HepG2 (cell line): ENCODE results near the gene SLIT3. TPM values are rescaled to one million over a fixed set of nuclear protein-coding genes. Genes with fewer than 3 reads are reported as not detected.

ENCODE experiments used
- ATAC-seq: fragments of 200-7000 bp; cut with Tn5 transposase; 3 replicates; pipeline ENCODE4 v1.9.1; 2020; ENCODE audit warnings: mild to moderate bottlenecking, moderate library complexity
- BruUV-seq: library from RNA; stranded (reverse); fragments of 400-500 nt; replicated peaks from 2 replicates; lab custom pipeline; 2021; lab: Mats Ljungman, UMichigan
- CTCF ChIA-PET: fragments of 300-600 bp; formaldehyde crosslinking; extraction: SDS; loops from one replicate; lab custom pipeline; 2021; ENCODE audit warnings: low total read pairs, inconsistent platforms, low intra/inter-chr PET ratio; lab: Yijun Ruan, JAX
- POLR2A ChIA-PET: fragments of 350-600 bp; sonication (Branson Sonifier 250); formaldehyde crosslinking; loops from one replicate; lab custom pipeline; 2020; ENCODE audit warnings: antibody characterized with exemption, inconsistent platforms; lab: Yijun Ruan, JAX
- DNase-seq: peaks from one replicate; pipeline ENCODE4 v3.0.0-alpha.2; 2015; ENCODE audit warnings: low spot score
- FAIRE-seq: peaks from 3 replicates; lab custom pipeline; 2011; peaks lifted over from hg19 to GRCh38; lab: Jason Lieb, UNC
- H2AFZ ChIP-seq: one replicate; pipeline ENCODE4 v1.6.1; 2011; ENCODE audit warnings: low read length, inconsistent platforms
- H3K27ac ChIP-seq: fragments of 300-600 bp; 3 replicates; pipeline ENCODE4 v1.8.0; 2011; ENCODE audit warnings: mixed run types, mild to moderate bottlenecking, mixed read lengths, low read length, inconsistent platforms; ENCODE audit not compliant: insufficient read depth; ENCODE audit errors: extremely low read length
- H3K27me3 ChIP-seq, 2 experiments: fragments of 200-600 bp in 1 of 2; 2 replicates in 1 of 2; 3 replicates in 1 of 2; pipeline versions ENCODE4 v1.6.0 to v1.8.0; 2011; ENCODE audit warnings: low read length in 2 of 2, mild to moderate bottlenecking in 2 of 2, moderate library complexity in 2 of 2, inconsistent platforms in 1 of 2; ENCODE audit not compliant: insufficient read depth in 2 of 2, control insufficient read depth in 1 of 2
- H3K36me3 ChIP-seq, 2 experiments: fragments of 200-600 bp in 1 of 2; replicated peaks in 1 of 2; 2 replicates in 1 of 2; 3 replicates in 1 of 2; pipeline versions ENCODE4 v1.5.1 to v1.8.0; 2011; ENCODE audit warnings: low read length in 2 of 2, inconsistent platforms in 1 of 2; ENCODE audit not compliant: insufficient read depth in 2 of 2, control insufficient read depth in 1 of 2
- H3K4me1 ChIP-seq: 2 replicates; pipeline ENCODE4 v1.5.1; 2012; ENCODE audit warnings: low read length, inconsistent platforms; ENCODE audit not compliant: insufficient read depth
- H3K4me2 ChIP-seq: 2 replicates; pipeline ENCODE4 v1.6.0; 2011; ENCODE audit warnings: low read depth, low read length, inconsistent platforms
- H3K4me3 ChIP-seq, 3 experiments: fragments of 200-600 bp in 1 of 3; sonication (generic), shearing (Covaris generic) in 1 of 3; replicated peaks in 1 of 3; 2 replicates each; pipeline ENCODE4 v1.5.1; 2011 to 2016; ENCODE audit warnings: low read length in 3 of 3, inconsistent platforms in 2 of 3, low read depth in 2 of 3, mild to moderate bottlenecking in 2 of 3, control low read depth in 1 of 3, mixed read lengths in 1 of 3; ENCODE audit not compliant: insufficient read depth in 1 of 3
- H3K79me2 ChIP-seq: one replicate; pipeline ENCODE4 v1.6.1; 2011; ENCODE audit warnings: low read length, inconsistent platforms; ENCODE audit not compliant: insufficient read depth
- H3K9ac ChIP-seq: 2 replicates; pipeline ENCODE4 v1.6.0; 2011; ENCODE audit warnings: mild to moderate bottlenecking, low read depth, low read length, inconsistent platforms; ENCODE audit not compliant: insufficient read depth
- H3K9me3 ChIP-seq: 2 replicates; pipeline ENCODE4 v1.5.1; 2012; ENCODE audit warnings: mild to moderate bottlenecking, low read length
- H4K20me1 ChIP-seq: 2 replicates; pipeline ENCODE4 v1.6.0; 2011; ENCODE audit warnings: inconsistent platforms, mild to moderate bottlenecking, low read length, moderate library complexity; ENCODE audit not compliant: insufficient read depth
- CCDC6 ChIP-seq: sonication (generic); formaldehyde crosslinking; IDR thresholded peaks from 2 replicates; pipeline ENCODE4 v1.8.1; 2022; ENCODE audit warnings: mild to moderate bottlenecking, missing genetic modification reagents, moderate library complexity
- GABPA ChIP-seq, 2 experiments: IDR thresholded peaks; 2 replicates each; pipeline ENCODE4 v1.6.1; 2011 to 2016; ENCODE audit warnings: low read depth in 2 of 2, low read length in 1 of 2, missing biosample characterization in 1 of 2, missing genetic modification characterization in 1 of 2
- PAXIP1 ChIP-seq: sonication (generic); formaldehyde crosslinking; conservative IDR thresholded peaks from 2 replicates; pipeline ENCODE4 v1.4.0; 2020; ENCODE audit warnings: mild to moderate bottlenecking, missing genetic modification reagents, moderate library complexity
- SMARCE1 ChIP-seq: fragments of 450-650 bp; IDR thresholded peaks from 2 replicates; pipeline ENCODE4 v1.6.1; 2017; ENCODE audit warnings: borderline replicate concordance
- ZFP1 ChIP-seq: IDR thresholded peaks from 2 replicates; pipeline ENCODE4 v1.6.1; 2016
- ZNF350 ChIP-seq: sonication (generic); formaldehyde crosslinking; IDR thresholded peaks from 2 replicates; pipeline ENCODE4 v1.4.0; 2020; ENCODE audit warnings: mild to moderate bottlenecking, low read depth, missing genetic modification reagents, borderline replicate concordance
- ZNF781 ChIP-seq: sonication (generic); formaldehyde crosslinking; IDR thresholded peaks from 2 replicates; pipeline ENCODE4 v1.5.1; 2020; ENCODE audit warnings: borderline replicate concordance, mild to moderate bottlenecking, missing genetic modification reagents; ENCODE audit errors: not compliant biosample characterization
- WGBS: methylation state at CpG from one replicate; pipeline ENCODE4 v1.1.6; 2017; ENCODE audit warnings: low lambda C conversion rate; 5-methylcytosine and 5-hydroxymethylcytosine counted together
- in situ Hi-C: cut with HindIII; loops from 2 replicates; pipeline ENCODE4 v1.10.0; 2017; ENCODE audit warnings: low pct_unique_long_range_greater_than_20kb; ENCODE audit not compliant: extremely low pct_ligation_motif_present
- intact Hi-C: fragments of 100-400 bp; cut with micrococcal nuclease; formaldehyde crosslinking; loops from one replicate; pipeline ENCODE4 v1.10.0; 2022; ENCODE audit not compliant: unreplicated experiment
- polyA plus RNA-seq, 8 experiments: library from polyadenylated mRNA; depleted of rRNA in 3 of 8; stranded (reverse) in 7 of 8; unstranded in 1 of 8; fragments of >200 nt; fragmentation: Illumina TruSeq in 4 of 8; extraction: Trizol in 4 of 8; gene quantifications; 2 replicates each; pipeline versions ENCODE4 v1.2.1 to v1.2.3, GENCODE V29; 2011 to 2016; ENCODE audit warnings: low read depth in 4 of 8, missing spikeins in 1 of 8, mixed read lengths in 1 of 8; ENCODE audit not compliant: insufficient read depth in 1 of 8
- total RNA-seq, 5 experiments: library from RNA; depleted of rRNA; stranded (reverse); fragments of >200 nt; fragmentation: Illumina TruSeq; extraction: Trizol; gene quantifications; 2 replicates each; pipeline ENCODE4 v1.2.3, GENCODE V29; 2016; ENCODE audit warnings: low read depth in 1 of 5

Gene SLIT3
- total and polyA plus RNA-seq, 2 of the 13 experiments (the other 11 are each of a cell fraction or from before 2014, with no cell fraction given): not detected

GRCh38 chr5:168974082-168974481 is 326.9 kb downstream of the SLIT3 start:
- ChIA-PET CTCF (no interaction called here), POLR2A (no interaction called here)
- Histone ChIP-seq H3K4me1 (no peaks in the 10 kb centered on the region), H3K9me3 (no peaks in the 10 kb centered on the region), H3K4me2 (no peak overlapping the region), H4K20me1 (no peaks in the 10 kb centered on the region), H2AFZ (no peak overlapping the region), H3K27ac (no peak overlapping the region), H3K9ac (no peak overlapping the region), H3K79me2 (no peaks in the 10 kb centered on the region), H3K36me3 (no peaks in the 10 kb centered on the region), H3K4me3 (no peak overlapping the region), H3K27me3 (peaks cover 0 to 9% of the 10 kb centered on the region in 2 experiments; a peak in 2 of 5 replicates)
- intact Hi-C loops (no loop called here), in situ Hi-C loops (no loop called here)
- no peak for TF ChIP-seq ZFP1
- no peak for TF ChIP-seq SMARCE1
- TF ChIP-seq GABPA (IDR thresholded peaks at IDR 0.05; ENCODE audit: low read depth, low read length): no peak
- TF ChIP-seq GABPA (CRISPR knock-in tag; IDR thresholded peaks at IDR 0.05; ENCODE audit: low read depth): no peak
- TF ChIP-seq ZNF350: no peak
- no peak for TF ChIP-seq ZNF781 (CRISPR knock-in tag)
- no peak for TF ChIP-seq CCDC6 (CRISPR knock-in tag)
- no peak for TF ChIP-seq PAXIP1 (CRISPR knock-in tag)
- WGBS: 12% methylated on average over 2 of the region's 2 CpGs
- BruUV-seq: no TSS peak
- DNase-seq (no peak), FAIRE-seq (no peak), ATAC-seq (no peak)
